Stimulated activated memory B cell treated with anti-CD40 and anti-IgM and Interleukin-4, amounts not matched to agents 10 μg/mL and 1 μg/mL and 100 μg/mL, for 72 hours (primary cell): ENCODE measurements around the gene PTPRN2.

Experiments used
- ATAC-seq: fragments of 150-1000 bp; cut with Tn5 transposase; 2 replicates; pipeline ENCODE4 v1.10.0; 2021
- H3K27ac Mint-ChIP-seq: one replicate; pipeline ENCODE4 v1.8.0; 2022; ENCODE audit warnings: mild to moderate bottlenecking, mixed read lengths
- H3K27me3 Mint-ChIP-seq: one replicate; pipeline ENCODE4 v1.8.0; 2022; ENCODE audit warnings: mixed read lengths
- H3K36me3 Mint-ChIP-seq: one replicate; pipeline ENCODE4 v1.8.0; 2022; ENCODE audit warnings: mixed read lengths
- H3K4me1 Mint-ChIP-seq: one replicate; pipeline ENCODE4 v1.8.0; 2022; ENCODE audit warnings: mixed read lengths
- H3K4me3 Mint-ChIP-seq: one replicate; pipeline ENCODE4 v1.8.0; 2022; ENCODE audit warnings: mild to moderate bottlenecking, moderate library complexity, mixed read lengths
- H3K9me3 Mint-ChIP-seq: one replicate; pipeline ENCODE4 v1.8.0; 2022; ENCODE audit warnings: mixed read lengths

The PTPRN2 gene

DNA sequence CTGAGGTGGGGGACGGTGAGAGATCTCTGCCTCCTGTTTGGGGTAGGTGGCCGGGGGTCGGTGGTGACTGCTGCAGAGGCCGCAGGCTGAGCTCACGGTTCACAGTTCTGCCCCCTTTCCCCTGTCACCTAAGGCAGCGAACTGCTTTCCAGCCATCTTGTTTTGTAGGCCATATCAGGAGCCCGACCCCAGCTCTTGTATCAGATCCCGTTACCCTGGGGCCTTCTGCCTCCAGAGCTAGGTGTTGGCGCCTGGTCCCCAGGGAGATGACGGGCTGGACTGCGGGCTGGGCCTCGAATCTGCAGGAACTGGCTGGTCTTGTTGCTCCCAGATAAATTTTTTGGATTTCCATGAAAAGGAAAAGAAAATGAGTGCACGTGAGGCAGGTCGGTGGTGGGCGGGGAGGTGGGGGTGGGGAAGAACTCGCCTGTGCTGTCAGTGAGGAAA lies 1067.8 kb downstream of the PTPRN2 start:
- H3K36me3 Mint-ChIP-seq, result no peaks in the 10 kb centered on the region
- H3K27ac Mint-ChIP-seq, result no peak overlapping the region
- ATAC-seq, result no peak
- H3K4me3 Mint-ChIP-seq, result no peak overlapping the region
- H3K4me1 Mint-ChIP-seq, result no peaks in the 10 kb centered on the region
- H3K9me3 Mint-ChIP-seq, result no peaks in the 10 kb centered on the region
- H3K27me3 Mint-ChIP-seq, result peaks cover 40% of the 10 kb centered on the region

DNA sequence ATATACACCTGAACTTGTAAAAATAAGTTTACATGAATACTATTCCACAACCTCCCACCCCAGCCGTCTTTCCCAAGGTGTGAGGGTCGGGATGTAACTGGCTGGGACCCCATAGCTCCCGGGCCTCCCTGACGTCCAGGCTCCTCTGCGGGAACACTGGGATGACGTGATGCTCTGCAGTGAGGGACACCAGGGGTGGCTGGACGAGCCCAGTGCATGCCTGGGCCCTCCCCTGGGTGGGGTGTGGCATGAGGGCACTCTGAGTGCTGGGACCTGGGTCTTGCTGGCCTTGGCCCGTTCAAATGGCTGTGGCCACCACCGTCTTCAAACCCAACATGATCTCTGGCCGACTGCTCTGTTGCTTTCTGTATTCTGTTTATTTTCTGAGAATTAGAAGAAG lies 1068.4 kb downstream of the PTPRN2 start:
- no peak for ATAC-seq
- Mint-ChIP-seq H3K27ac (no peak overlapping the region), H3K36me3 (no peaks in the 10 kb centered on the region)

DNA sequence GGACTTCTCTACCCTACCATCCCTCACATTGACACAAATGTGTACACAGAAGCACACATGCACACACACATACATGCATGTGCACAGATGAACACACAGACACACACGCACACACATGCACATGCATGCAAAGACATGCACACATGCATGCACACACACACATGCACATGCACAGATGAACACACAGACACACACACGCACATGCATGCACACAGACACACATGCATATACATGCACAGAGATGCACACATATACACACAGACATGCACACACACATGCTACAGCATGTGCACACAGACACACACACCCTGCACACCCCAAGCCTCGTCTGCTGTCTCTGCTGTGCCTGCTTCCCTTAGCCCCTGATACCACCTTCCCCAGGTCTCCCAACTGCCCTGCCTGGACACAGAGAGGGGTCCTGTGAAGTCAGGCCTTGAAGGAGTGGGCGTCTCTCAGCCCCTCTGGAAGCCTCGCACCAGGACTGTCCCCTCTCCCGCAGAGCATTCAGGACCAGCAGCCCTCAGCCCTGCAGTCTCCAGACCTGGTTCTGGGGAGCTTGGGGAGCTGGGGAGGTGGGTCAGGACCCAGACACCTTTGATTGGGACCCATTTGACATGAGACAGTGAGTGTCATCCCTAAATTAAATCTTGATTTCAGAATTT lies 1069.0 kb downstream of the PTPRN2 start:
- ATAC-seq, result no peak
- Mint-ChIP-seq H3K4me1 (no peaks in the 10 kb centered on the region), H3K27me3 (peaks cover 40% of the 10 kb centered on the region), H3K27ac (no peak overlapping the region), H3K9me3 (no peaks in the 10 kb centered on the region), H3K4me3 (no peak overlapping the region), H3K36me3 (no peaks in the 10 kb centered on the region)

More for the DNA sequence above, 1068.4 kb downstream of the PTPRN2 start:
- Mint-ChIP-seq H3K9me3 (no peaks in the 10 kb centered on the region), H3K27me3 (peaks cover 40% of the 10 kb centered on the region), H3K4me3 (no peak overlapping the region), H3K4me1 (no peaks in the 10 kb centered on the region)

DNA sequence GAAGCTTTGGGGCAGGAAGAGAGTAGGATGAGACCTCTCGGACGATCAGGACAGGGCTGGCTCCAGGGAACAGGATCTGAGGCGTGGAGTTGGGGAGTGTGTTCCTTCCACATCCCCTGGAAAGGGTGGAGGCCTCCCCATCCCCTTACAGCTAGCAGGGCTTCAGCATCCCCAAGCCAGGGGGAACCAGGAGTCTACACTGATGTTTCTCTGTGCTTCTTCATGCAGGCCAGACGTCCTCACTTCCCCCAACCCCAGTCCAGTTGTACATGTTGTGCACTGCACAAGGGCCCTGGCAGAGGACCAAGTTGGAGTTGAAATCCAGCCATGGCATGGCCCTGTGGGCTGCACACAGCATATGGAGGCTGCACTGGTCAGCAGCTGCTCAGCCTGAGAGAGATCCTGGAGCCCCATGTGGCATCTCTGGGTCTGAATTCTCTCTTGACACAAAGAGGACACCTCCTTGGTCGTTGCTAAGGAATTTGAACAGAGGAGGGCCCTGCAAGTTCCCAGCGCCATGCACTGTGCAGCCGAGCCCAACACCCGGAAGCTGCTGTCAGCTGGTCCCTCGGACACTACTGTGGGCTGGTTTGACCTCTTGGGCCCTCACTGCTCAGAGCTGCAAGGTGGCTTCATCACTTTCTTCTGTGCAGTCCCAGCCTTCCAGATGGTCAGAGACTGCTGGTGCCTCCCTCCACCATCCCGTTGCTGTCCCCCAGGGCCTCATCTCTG lies 1069.7 kb downstream of the PTPRN2 start:
- peaks cover 40% of the 10 kb centered on the region for H3K27me3 Mint-ChIP-seq
- no peak overlapping the region for H3K4me3 Mint-ChIP-seq
- no peak overlapping the region for H3K27ac Mint-ChIP-seq
- no peaks in the 10 kb centered on the region for H3K36me3 Mint-ChIP-seq
- peaks cover 3% of the 10 kb centered on the region for H3K9me3 Mint-ChIP-seq
- H3K4me1 Mint-ChIP-seq, result no peaks in the 10 kb centered on the region
- ATAC-seq, result no peak

DNA sequence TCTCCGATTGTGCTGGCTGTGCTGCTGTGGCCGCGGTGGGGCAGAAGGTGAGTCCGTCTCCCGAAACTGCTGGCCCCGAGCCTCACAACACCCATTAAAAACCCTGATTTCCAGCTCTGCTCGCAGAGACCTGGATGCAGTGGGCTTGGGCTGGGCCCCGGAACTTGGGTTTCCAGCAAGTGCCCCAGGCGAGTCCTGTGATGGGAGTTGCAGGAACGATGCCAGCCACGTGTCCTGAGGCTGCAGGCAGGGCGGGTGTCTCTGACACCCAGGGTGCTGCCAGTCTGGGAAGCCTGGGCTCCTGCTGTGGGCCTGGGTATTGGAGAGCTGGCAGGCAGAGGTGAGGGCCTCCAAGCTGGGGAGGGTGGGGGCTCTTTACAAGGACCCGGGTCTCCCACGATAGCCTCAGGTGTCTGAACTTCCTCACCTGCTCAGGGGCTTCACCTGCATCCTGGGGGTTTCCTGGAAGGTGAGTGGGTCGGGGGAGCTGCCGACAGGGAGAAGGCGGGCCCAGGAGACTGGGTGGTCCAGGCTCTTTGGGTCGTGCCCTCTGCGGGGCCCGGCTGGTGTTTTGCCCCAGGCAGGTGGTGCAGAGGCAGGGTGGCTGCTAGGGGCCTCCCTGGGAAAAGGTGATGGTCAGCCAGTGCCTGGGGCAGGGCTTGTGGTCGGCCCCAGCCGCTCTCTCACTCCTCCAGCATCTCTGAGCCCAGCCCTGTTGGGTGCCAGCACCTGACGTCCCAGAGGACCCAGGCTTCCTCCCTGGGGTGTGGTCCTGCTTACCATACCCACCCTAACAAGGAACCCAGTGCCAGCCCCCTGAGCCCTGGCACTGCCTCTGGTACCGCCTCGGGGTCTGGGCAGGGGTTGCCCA lies 1070.5 kb downstream of the PTPRN2 start:
- no peak overlapping the region for H3K27ac Mint-ChIP-seq
- no peak overlapping the region for H3K4me3 Mint-ChIP-seq
- peaks cover 40% of the 10 kb centered on the region for H3K27me3 Mint-ChIP-seq
- no peak for ATAC-seq
- H3K4me1 Mint-ChIP-seq, result no peaks in the 10 kb centered on the region
- H3K36me3 Mint-ChIP-seq, result no peaks in the 10 kb centered on the region
- peaks cover 3% of the 10 kb centered on the region for H3K9me3 Mint-ChIP-seq

DNA sequence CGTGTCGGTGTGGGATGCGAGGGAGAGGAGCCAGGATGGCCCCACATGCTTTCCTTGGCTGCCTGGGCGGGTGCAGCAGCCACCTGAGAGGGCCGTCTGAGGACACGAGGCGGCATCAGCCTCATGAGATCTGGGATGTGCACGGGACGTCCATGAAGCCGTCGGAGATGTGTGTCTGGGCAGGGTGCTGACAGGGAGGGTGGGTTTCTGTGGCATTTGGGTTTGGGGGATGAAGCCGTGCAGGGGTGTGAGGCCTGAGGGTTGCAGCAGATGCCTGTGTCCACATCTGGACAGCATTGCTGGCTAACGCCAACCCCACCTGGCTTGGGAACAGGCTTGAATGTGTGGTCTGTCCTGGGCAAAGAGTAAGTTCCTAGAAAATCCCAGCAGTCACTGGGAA lies 1071.3 kb downstream of the PTPRN2 start:
- Mint-ChIP-seq H3K36me3 (no peaks in the 10 kb centered on the region), H3K9me3 (peaks cover 3% of the 10 kb centered on the region), H3K27ac (no peak overlapping the region), H3K4me1 (no peaks in the 10 kb centered on the region), H3K4me3 (no peak overlapping the region), H3K27me3 (peaks cover 40% of the 10 kb centered on the region)
- no peak for ATAC-seq

DNA sequence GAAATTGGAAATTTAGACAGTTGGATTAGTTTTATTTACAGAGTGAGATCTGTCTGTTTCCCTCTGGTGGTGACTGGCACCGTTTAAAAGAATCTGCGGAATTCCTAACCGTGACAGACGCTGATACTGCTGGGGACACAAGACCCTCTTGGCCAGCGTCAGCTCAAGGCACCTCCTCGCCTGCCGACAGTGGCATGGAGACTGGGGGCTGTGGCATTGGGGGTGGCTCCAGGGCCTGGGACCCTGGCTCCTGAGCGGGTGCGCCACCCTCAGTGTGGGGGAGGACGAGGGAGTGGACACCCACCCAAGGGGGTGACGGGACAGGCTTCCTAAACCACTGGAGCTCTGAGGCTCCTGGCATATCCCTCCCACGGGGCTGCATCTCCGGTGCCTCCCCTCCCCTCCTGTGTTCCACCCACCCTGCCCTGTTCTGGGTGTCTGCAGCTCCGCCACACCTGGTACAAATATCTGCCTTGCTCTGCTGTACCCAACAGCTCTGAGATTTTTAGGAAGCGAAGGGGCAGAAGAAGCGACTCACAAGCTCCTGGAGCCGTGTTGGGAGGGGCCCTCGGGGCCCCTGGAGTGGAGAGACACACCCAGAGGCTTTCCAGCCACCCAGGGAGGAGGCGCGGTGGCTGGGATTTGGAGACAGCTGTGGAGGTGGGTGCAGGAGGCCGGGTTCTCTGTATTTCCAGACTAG lies 1072.1 kb downstream of the PTPRN2 start:
- no peaks in the 10 kb centered on the region for H3K4me1 Mint-ChIP-seq
- peaks cover 3% of the 10 kb centered on the region for H3K9me3 Mint-ChIP-seq
- H3K36me3 Mint-ChIP-seq, result no peaks in the 10 kb centered on the region
- peak; percentile 37 for ATAC-seq
- H3K27me3 Mint-ChIP-seq, result peaks cover 37% of the 10 kb centered on the region
- H3K27ac Mint-ChIP-seq, result no peak overlapping the region
- no peak overlapping the region for H3K4me3 Mint-ChIP-seq

DNA sequence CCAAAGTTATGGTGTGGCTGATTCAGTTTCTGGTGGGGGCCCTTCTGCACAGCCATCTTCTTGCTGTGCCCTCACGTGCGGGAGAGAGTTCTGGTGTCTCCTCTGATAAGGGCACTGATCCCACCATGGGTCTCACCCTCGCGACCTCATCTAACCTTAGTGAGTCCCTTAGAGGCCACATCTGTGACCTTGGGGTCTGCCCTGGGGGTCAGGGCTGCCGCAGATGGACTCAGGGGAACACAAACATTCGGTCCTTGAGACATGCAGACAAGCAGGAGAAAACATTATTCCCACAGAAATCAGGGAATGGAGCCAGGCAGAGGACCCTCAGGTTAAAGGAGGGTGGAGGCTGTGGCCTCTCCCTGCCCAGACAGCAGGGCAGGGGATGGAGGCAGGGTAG lies 1072.9 kb downstream of the PTPRN2 start:
- no peak overlapping the region for H3K27ac Mint-ChIP-seq

DNA sequence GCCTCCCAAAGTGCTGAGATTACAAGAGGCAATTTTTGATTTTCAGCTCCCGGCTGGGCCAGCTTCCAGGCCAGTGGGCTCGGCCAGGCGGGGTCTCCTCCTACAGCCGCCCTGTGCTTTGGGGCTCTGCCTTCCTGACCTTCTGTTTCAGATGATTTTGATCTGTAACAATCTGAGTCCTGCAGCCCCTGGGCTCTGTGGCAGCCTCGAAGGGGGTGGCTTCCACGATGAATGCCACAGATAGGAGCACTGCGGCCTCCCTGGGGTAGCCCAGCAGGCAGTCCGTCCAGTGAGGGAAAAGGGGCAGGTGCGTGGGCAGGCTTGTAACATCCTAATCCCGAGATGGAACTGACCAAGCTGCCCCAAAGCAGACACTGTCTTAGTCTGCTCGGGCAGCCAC lies 1073.3 kb downstream of the PTPRN2 start:
- Mint-ChIP-seq H3K4me3 (no peak overlapping the region), H3K4me1 (no peaks in the 10 kb centered on the region), H3K9me3 (peaks cover 3% of the 10 kb centered on the region), H3K36me3 (no peaks in the 10 kb centered on the region), H3K27me3 (peaks cover 38% of the 10 kb centered on the region), H3K27ac (no peak overlapping the region)
- peak; percentile 27 for ATAC-seq

More for the DNA sequence above, 1072.9 kb downstream of the PTPRN2 start:
- no peaks in the 10 kb centered on the region for H3K36me3 Mint-ChIP-seq
- peaks cover 3% of the 10 kb centered on the region for H3K9me3 Mint-ChIP-seq
- no peak overlapping the region for H3K4me3 Mint-ChIP-seq
- no peak for ATAC-seq
- no peaks in the 10 kb centered on the region for H3K4me1 Mint-ChIP-seq
- H3K27me3 Mint-ChIP-seq, result peaks cover 37% of the 10 kb centered on the region

DNA sequence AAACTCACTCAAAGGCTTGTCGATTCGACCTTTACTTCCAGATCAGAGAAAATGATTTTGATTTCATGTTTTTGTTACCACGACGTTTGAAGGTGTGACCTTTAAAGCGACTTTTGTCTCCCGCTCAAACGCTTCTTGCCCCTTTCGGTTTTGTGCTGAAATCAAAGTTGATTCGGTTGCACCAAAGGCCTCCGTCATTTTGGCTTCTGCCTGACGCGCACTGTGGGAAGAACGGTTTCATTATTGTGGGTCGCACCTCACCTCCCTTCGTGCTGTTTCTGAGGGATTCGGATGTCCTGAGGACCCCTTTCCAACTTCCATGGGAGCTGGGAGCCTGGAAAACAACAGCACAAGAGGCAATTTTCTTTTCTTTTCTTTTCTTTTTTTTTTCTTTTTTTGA lies 1073.9 kb downstream of the PTPRN2 start:
- ATAC-seq, result no peak
- Mint-ChIP-seq H3K4me1 (no peaks in the 10 kb centered on the region), H3K27ac (no peak overlapping the region), H3K27me3 (peaks cover 38% of the 10 kb centered on the region), H3K36me3 (no peaks in the 10 kb centered on the region), H3K9me3 (peaks cover 3% of the 10 kb centered on the region), H3K4me3 (no peak overlapping the region)

DNA sequence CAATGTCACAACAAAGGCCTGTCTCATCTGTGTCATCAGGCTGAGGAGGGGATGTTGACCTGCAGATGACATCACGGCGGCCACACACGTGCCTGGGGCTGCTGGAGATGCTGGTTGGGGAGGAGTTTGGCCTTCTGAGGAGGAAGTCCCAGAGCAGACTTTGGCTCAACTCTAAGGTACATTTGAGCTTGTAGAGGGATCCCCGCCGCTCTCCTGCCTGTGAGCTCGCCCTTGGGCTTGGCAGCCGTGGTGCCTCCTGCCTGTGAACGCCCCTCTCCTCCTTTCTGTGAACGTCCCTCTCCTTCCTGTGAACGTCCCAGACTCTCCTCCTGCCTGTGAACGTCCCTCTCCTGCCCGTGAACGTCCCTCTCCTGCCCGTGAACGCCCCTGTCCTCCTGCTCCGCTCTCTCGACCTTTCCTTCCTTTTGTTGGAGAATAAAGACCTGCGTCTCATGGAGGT lies 1074.4 kb downstream of the PTPRN2 start:
- Mint-ChIP-seq H3K4me1 (no peaks in the 10 kb centered on the region), H3K36me3 (no peaks in the 10 kb centered on the region), H3K27ac (no peak overlapping the region), H3K4me3 (no peak overlapping the region), H3K27me3 (peaks cover 39% of the 10 kb centered on the region), H3K9me3 (peaks cover 3% of the 10 kb centered on the region)
- ATAC-seq, result no peak

DNA sequence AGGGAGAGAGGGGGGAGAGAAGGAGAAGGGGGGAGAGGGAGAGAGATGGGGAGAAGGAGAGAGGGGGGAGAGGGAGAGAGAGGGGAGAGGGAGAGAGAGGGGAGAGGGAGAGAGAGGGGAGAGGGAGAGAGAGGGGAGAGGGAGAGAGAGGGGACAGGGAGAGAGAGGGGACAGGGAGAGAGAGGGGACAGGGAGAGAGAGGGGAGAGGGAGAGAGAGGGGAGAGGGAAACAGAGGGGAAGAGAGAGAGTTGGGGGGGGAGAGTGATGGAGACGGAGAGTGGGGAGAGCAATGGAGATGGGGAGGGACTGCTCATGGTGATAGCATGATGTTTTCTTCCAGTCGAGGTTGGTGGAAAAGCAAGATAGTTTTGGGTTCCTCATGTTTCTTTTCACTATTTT lies 1078.4 kb downstream of the PTPRN2 start:
- Mint-ChIP-seq H3K4me3 (no peak overlapping the region), H3K27ac (no peak overlapping the region), H3K27me3 (peaks cover 62% of the 10 kb centered on the region), H3K4me1 (no peaks in the 10 kb centered on the region), H3K36me3 (no peaks in the 10 kb centered on the region), H3K9me3 (peaks cover 3% of the 10 kb centered on the region)
- no peak for ATAC-seq

DNA sequence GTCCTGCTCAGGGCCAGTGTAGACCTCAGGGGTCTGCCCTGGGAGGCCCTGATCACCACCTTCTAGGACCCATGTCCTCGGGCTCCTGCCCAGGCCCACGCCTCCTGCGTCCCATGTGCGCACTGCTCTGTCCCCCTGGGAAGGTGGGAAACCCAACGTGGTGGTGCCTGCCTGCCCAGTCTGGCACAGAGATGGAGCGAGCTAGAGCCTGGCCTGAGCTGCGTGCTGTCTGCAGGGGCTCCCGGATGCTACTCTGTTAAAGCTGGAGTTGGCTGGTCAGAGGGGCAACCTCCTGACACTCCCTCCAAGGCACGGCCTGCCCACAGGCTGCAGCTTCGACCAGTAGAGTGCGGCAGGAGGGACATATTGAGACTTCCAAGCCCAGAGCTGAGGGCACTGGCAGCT lies 1079.1 kb downstream of the PTPRN2 start:
- Mint-ChIP-seq H3K27me3 (peaks cover 70% of the 10 kb centered on the region), H3K9me3 (peaks cover 3% of the 10 kb centered on the region), H3K27ac (no peak overlapping the region), H3K4me1 (no peaks in the 10 kb centered on the region), H3K4me3 (no peak overlapping the region), H3K36me3 (no peaks in the 10 kb centered on the region)
- peak; percentile 16 for ATAC-seq

DNA sequence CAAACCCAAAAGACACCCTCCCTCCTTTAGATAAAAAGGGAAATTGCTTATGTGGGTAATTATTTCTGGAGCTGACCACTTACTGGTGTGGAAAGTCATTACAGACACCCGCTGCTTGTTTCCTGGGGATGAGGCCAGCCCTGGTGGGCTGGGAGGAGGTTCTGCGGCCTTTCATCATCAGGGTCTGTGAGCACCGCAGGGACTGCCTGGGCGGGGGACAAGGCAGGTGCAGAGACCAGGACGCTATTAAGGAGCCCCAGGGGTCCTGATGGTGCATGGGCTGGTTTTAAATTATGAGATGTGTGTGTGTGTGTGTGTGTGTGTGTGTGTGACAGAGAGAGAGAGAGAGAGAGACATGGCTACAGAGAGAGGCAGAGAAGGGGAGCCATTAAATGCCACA lies 1079.6 kb downstream of the PTPRN2 start:
- H3K27ac Mint-ChIP-seq, result no peak overlapping the region
- peaks cover 3% of the 10 kb centered on the region for H3K4me1 Mint-ChIP-seq
- peaks cover 75% of the 10 kb centered on the region for H3K27me3 Mint-ChIP-seq
- ATAC-seq, result no peak
- no peaks in the 10 kb centered on the region for H3K9me3 Mint-ChIP-seq
- H3K36me3 Mint-ChIP-seq, result no peaks in the 10 kb centered on the region
- H3K4me3 Mint-ChIP-seq, result no peak overlapping the region

DNA sequence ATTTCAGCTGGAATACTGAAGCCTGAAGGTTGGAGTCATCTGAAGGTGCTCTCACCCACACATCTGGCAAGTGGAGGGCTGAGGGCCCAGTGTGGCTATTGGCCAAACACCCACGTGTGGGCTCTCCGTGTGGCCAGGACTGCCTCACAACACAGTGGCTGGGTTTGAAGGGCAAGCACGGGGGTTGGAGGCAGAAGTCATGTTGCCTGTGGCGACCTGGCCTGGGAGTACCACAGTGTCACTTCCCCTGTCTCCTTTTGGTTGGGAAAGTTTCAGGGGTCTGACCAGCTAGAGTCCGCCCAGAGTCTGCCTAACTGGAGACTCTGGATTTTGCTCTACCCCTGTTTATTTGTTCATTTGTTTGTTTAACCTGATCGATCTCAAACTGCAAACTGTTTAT lies 1081.4 kb downstream of the PTPRN2 start:
- no peak overlapping the region for H3K4me3 Mint-ChIP-seq
- no peak for ATAC-seq
- H3K36me3 Mint-ChIP-seq, result no peaks in the 10 kb centered on the region
- no peaks in the 10 kb centered on the region for H3K9me3 Mint-ChIP-seq
- peaks cover 87% of the 10 kb centered on the region for H3K27me3 Mint-ChIP-seq
- H3K4me1 Mint-ChIP-seq, result peaks cover 13% of the 10 kb centered on the region
- H3K27ac Mint-ChIP-seq, result no peak overlapping the region
